HepG2 (cell line): ENCODE measurements around the gene PHACTR1. TPM values are rescaled to one million over a fixed set of nuclear protein-coding genes. Genes with fewer than 3 reads are reported as not detected.
A peak's percentile ranks its signal among the peaks of the same experiment; 100 is the strongest.

ENCODE experiments used
- ATF7-NPFF ChIP-seq: sonication (generic); formaldehyde crosslinking; IDR thresholded peaks from 2 replicates; pipeline ENCODE4 v1.8.1; 2023; ENCODE audit warnings: mild to moderate bottlenecking, low read depth, missing genetic modification reagents, moderate library complexity
- CTCF ChIP-seq: sonication (generic); formaldehyde crosslinking; IDR thresholded peaks from 2 replicates; pipeline ENCODE4 v1.5.0; 2020; ENCODE audit warnings: mild to moderate bottlenecking, missing genetic modification reagents, moderate library complexity
- ESRRA ChIP-seq: sonication (generic); formaldehyde crosslinking; IDR thresholded peaks from 2 replicates; pipeline ENCODE4 v1.5.1; 2020; ENCODE audit warnings: mild to moderate bottlenecking, low read depth, missing genetic modification reagents
- HNF4A ChIP-seq: sonication (generic); formaldehyde crosslinking; IDR thresholded peaks from 2 replicates; pipeline ENCODE4 v1.4.0; 2020; ENCODE audit warnings: missing genetic modification reagents
- JDP2 ChIP-seq: sonication (generic); formaldehyde crosslinking; IDR thresholded peaks from 2 replicates; pipeline ENCODE4 v1.8.1; 2022; ENCODE audit warnings: missing genetic modification reagents, borderline replicate concordance
- KLF15 ChIP-seq: sonication (generic); formaldehyde crosslinking; IDR thresholded peaks from 2 replicates; pipeline ENCODE4 v1.8.1; 2023; ENCODE audit warnings: borderline replicate concordance, mild to moderate bottlenecking, inconsistent platforms, missing genetic modification reagents, mixed read lengths
- NCOR1 ChIP-seq: fragments of 200-600 bp; sonication (generic); IDR thresholded peaks from 2 replicates; pipeline ENCODE4 v1.7.0; 2017; ENCODE audit warnings: antibody characterized with exemption, low read length, borderline replicate concordance
- SIN3A ChIP-seq: IDR thresholded peaks from 2 replicates; pipeline ENCODE4 v1.6.1; 2011; ENCODE audit warnings: low read depth, mild to moderate bottlenecking, control low read depth, low read length, borderline replicate concordance
- SIN3B ChIP-seq: fragments of 150-350 bp; IDR thresholded peaks from 2 replicates; pipeline ENCODE4 v1.6.1; 2014; ENCODE audit warnings: low read length
- TRIM24 ChIP-seq: sonication (generic); formaldehyde crosslinking; IDR thresholded peaks from 2 replicates; pipeline ENCODE4 v1.8.0; 2022; ENCODE audit warnings: mild to moderate bottlenecking, missing genetic modification reagents
- ZKSCAN1 ChIP-seq: fragments of 150-350 bp; IDR thresholded peaks from 2 replicates; pipeline ENCODE4 v1.6.1; 2014; ENCODE audit warnings: low read length
- ZKSCAN5 ChIP-seq: sonication (generic); formaldehyde crosslinking; IDR thresholded peaks from 2 replicates; pipeline ENCODE4 v1.5.1; 2020; ENCODE audit warnings: mild to moderate bottlenecking, missing genetic modification reagents
- ZMAT5 ChIP-seq: sonication (generic); formaldehyde crosslinking; IDR thresholded peaks from 2 replicates; pipeline ENCODE4 v1.5.0; 2020; ENCODE audit warnings: mild to moderate bottlenecking, low read depth, missing genetic modification reagents, borderline replicate concordance
- ZNF598 ChIP-seq: sonication (generic); formaldehyde crosslinking; IDR thresholded peaks from 2 replicates; pipeline ENCODE4 v1.5.1; 2020; ENCODE audit warnings: mild to moderate bottlenecking, missing genetic modification reagents, borderline replicate concordance
- ZNF674 ChIP-seq: sonication (generic); formaldehyde crosslinking; IDR thresholded peaks from 2 replicates; pipeline ENCODE4 v1.5.0; 2020; ENCODE audit warnings: low read depth, mild to moderate bottlenecking, missing genetic modification reagents
- ZNF792 ChIP-seq: IDR thresholded peaks from 2 replicates; pipeline ENCODE4 v1.6.1; 2016
- ZNF891 ChIP-seq: sonication (generic); formaldehyde crosslinking; IDR thresholded peaks from 2 replicates; pipeline ENCODE4 v1.5.0; 2020; ENCODE audit warnings: mild to moderate bottlenecking, missing genetic modification reagents
- polyA plus RNA-seq, 8 experiments: library from polyadenylated mRNA; depleted of rRNA in 3 of 8; stranded (reverse) in 7 of 8; unstranded in 1 of 8; fragments of >200 nt; fragmentation: Illumina TruSeq in 4 of 8; extraction: Trizol in 4 of 8; gene quantifications; 2 replicates each; pipeline versions ENCODE4 v1.2.1 to v1.2.3, GENCODE V29; 2011 to 2016; ENCODE audit warnings: low read depth in 4 of 8, missing spikeins in 1 of 8, mixed read lengths in 1 of 8; ENCODE audit not compliant: insufficient read depth in 1 of 8
- total RNA-seq, 5 experiments: library from RNA; depleted of rRNA; stranded (reverse); fragments of >200 nt; fragmentation: Illumina TruSeq; extraction: Trizol; gene quantifications; 2 replicates each; pipeline ENCODE4 v1.2.3, GENCODE V29; 2016; ENCODE audit warnings: low read depth in 1 of 5
- TF ChIP-seq, protein P1 (sequence below): sonication (generic); formaldehyde crosslinking; IDR thresholded peaks from 2 replicates; pipeline ENCODE4 v1.4.0; 2020; ENCODE audit warnings: mild to moderate bottlenecking, missing genetic modification reagents
- TF ChIP-seq, protein P2 (sequence below): sonication (generic); formaldehyde crosslinking; IDR thresholded peaks from 2 replicates; pipeline ENCODE4 v1.4.0; 2020; ENCODE audit warnings: missing genetic modification reagents, borderline replicate concordance
- TF ChIP-seq, protein P3 (sequence below): sonication (generic); formaldehyde crosslinking; IDR thresholded peaks from 2 replicates; pipeline ENCODE4 v1.4.0; 2020; ENCODE audit warnings: missing genetic modification reagents
- TF ChIP-seq, protein P4 (sequence below), 2 experiments: fragments of 450-650 bp in 1 of 2; sonication (generic) in 1 of 2; formaldehyde crosslinking; IDR thresholded peaks; 2 replicates each; pipeline versions ENCODE4 v1.5.0 to v1.8.0; 2020 to 2022; ENCODE audit warnings: mild to moderate bottlenecking in 1 of 2, missing genetic modification reagents in 1 of 2

Gene PHACTR1
- total and polyA plus RNA-seq, 2 of the 13 experiments (the other 11 are each of a cell fraction or from before 2014, with no cell fraction given), result 0.09 TPM; not detected in 1

GRCh38 chr6:13336553-13336952, 620.0 kb downstream of the PHACTR1 start (continued):
- TF ChIP-seq ATF7-NPFF (CRISPR knock-in tag) (no peak), SIN3A (no peak), HNF4A (CRISPR knock-in tag) (no peak), ZNF891 (no peak), ZNF598 (CRISPR knock-in tag) (no peak), ZNF674 (no peak), ESRRA (CRISPR knock-in tag) (no peak), SIN3B (no peak), ZKSCAN1 (no peak), JDP2 (CRISPR knock-in tag) (no peak), CTCF (CRISPR knock-in tag) (peak; percentile 96), ZMAT5 (CRISPR knock-in tag) (no peak), ZNF792 (0 out of 2 replicates have a peak, but pooled peaks have one; percentile 27), ZKSCAN5 (no peak), NCOR1 (no peak), TRIM24 (CRISPR knock-in tag) (no peak), KLF15 (CRISPR knock-in tag) (no peak)
- TF ChIP-seq, protein P1, sequence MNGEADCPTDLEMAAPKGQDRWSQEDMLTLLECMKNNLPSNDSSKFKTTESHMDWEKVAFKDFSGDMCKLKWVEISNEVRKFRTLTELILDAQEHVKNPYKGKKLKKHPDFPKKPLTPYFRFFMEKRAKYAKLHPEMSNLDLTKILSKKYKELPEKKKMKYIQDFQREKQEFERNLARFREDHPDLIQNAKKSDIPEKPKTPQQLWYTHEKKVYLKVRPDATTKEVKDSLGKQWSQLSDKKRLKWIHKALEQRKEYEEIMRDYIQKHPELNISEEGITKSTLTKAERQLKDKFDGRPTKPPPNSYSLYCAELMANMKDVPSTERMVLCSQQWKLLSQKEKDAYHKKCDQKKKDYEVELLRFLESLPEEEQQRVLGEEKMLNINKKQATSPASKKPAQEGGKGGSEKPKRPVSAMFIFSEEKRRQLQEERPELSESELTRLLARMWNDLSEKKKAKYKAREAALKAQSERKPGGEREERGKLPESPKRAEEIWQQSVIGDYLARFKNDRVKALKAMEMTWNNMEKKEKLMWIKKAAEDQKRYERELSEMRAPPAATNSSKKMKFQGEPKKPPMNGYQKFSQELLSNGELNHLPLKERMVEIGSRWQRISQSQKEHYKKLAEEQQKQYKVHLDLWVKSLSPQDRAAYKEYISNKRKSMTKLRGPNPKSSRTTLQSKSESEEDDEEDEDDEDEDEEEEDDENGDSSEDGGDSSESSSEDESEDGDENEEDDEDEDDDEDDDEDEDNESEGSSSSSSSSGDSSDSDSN (CRISPR knock-in tag), result no peak
- TF ChIP-seq, protein P2, sequence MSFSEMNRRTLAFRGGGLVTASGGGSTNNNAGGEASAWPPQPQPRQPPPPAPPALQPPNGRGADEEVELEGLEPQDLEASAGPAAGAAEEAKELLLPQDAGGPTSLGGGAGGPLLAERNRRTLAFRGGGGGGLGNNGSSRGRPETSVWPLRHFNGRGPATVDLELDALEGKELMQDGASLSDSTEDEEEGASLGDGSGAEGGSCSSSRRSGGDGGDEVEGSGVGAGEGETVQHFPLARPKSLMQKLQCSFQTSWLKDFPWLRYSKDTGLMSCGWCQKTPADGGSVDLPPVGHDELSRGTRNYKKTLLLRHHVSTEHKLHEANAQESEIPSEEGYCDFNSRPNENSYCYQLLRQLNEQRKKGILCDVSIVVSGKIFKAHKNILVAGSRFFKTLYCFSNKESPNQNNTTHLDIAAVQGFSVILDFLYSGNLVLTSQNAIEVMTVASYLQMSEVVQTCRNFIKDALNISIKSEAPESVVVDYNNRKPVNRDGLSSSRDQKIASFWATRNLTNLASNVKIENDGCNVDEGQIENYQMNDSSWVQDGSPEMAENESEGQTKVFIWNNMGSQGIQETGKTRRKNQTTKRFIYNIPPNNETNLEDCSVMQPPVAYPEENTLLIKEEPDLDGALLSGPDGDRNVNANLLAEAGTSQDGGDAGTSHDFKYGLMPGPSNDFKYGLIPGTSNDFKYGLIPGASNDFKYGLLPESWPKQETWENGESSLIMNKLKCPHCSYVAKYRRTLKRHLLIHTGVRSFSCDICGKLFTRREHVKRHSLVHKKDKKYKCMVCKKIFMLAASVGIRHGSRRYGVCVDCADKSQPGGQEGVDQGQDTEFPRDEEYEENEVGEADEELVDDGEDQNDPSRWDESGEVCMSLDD (CRISPR knock-in tag), result no peak
- TF ChIP-seq, protein P3, sequence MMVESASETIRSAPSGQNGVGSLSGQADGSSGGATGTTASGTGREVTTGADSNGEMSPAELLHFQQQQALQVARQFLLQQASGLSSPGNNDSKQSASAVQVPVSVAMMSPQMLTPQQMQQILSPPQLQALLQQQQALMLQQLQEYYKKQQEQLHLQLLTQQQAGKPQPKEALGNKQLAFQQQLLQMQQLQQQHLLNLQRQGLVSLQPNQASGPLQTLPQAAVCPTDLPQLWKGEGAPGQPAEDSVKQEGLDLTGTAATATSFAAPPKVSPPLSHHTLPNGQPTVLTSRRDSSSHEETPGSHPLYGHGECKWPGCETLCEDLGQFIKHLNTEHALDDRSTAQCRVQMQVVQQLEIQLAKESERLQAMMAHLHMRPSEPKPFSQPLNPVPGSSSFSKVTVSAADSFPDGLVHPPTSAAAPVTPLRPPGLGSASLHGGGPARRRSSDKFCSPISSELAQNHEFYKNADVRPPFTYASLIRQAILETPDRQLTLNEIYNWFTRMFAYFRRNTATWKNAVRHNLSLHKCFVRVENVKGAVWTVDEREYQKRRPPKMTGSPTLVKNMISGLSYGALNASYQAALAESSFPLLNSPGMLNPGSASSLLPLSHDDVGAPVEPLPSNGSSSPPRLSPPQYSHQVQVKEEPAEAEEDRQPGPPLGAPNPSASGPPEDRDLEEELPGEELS (CRISPR knock-in tag), result no peak
- TF ChIP-seq, protein P4, sequence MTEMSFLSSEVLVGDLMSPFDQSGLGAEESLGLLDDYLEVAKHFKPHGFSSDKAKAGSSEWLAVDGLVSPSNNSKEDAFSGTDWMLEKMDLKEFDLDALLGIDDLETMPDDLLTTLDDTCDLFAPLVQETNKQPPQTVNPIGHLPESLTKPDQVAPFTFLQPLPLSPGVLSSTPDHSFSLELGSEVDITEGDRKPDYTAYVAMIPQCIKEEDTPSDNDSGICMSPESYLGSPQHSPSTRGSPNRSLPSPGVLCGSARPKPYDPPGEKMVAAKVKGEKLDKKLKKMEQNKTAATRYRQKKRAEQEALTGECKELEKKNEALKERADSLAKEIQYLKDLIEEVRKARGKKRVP (CRISPR knock-in tag; IDR thresholded peaks at IDR 0.05), result no peak
